Measurements from ENCODE around the gene EEF1G. TPM values are rescaled to one million over a fixed set of nuclear protein-coding genes. Genes with fewer than 3 reads are reported as not detected.

The EEF1G gene
- total RNA-seq, 1 donor from 2014 or later, result 2,051 TPM

DNA sequence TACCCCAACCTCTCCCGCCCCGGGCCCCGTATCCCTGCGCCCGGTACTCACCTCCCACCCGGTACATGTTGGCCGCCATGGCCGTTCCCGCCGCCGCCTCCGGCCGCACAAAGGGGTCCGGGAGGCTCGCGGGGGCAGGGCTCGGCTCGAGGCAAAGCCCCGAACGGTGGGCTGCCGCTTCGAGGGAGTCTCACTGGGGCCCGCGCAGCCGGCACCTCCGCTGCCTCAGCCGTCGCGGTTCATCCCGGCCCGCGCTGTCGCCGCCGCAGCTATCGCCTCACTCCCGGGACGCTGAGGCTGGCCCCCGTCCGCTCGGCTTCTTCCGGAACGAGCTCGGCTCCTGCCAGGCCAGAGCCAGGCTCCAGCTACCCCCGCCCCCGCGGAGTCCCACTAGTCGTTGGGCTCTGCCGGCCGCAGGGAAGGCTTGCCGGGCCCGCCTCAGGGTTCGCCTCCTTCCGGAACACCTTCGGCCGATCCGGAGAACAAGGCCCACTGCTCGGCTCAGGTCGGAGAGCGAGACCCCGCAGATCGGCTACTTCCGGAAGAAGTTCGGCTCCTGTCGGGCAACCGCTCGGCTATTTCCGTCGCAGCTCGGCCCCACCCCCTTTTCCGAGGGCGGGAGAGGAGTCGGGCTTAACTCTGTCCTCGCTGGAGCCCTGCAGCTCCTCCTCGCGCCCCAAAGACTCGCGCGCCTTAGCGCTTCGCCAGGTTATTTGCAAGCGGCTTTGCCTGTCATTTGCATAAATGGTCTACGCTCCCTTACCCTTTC lies 27.9 kb upstream of the EEF1G start, which contains the start of gene MTA2:
Gene MTA2 (minus strand): TSS at position 494 of the 769 bp plus-strand sequence. CDS start 415 bp downstream, at position 79.
- H3K9me3 Mint-ChIP-seq, result no peaks in the 10 kb centered on the region

GRCh38 chr11:62601122-62601371 lies 27.4 kb upstream of the EEF1G start:
- Mint-ChIP-seq H3K9me3 (no peaks in the 10 kb centered on the region), H3K36me3 (peaks cover 31% of the 10 kb centered on the region), H3K27me3 (peaks cover 3% of the 10 kb centered on the region), H3K27ac (peak overlapping the region; percentile 100), H3K4me1 (ENCODE audit: unreplicated experiment) (peaks cover 47% of the 10 kb centered on the region), H3K4me3 (peak overlapping the region; percentile 94)
- no peak for DNase-seq (ENCODE audit: extremely low spot score, unreplicated experiment)
- TF ChIP-seq CTCF (conservative IDR thresholded peaks at IDR 0.05), result no peak

More for the DNA sequence above, 27.9 kb upstream of the EEF1G start, which contains the start of gene MTA2:
- DNase-seq (ENCODE audit: extremely low spot score, unreplicated experiment), result peak; percentile 100
- Mint-ChIP-seq H3K4me3 (peak within 1 kb of the TSS; percentile 94), H3K36me3 (peaks cover 31% of the 10 kb centered on the region), H3K27ac (peak within 1 kb of the TSS; percentile 100), H3K27me3 (peaks cover 3% of the 10 kb centered on the region), H3K4me1 (ENCODE audit: unreplicated experiment) (peaks cover 50% of the 10 kb centered on the region)
- TF ChIP-seq CTCF (conservative IDR thresholded peaks at IDR 0.05), result no peak

DNA sequence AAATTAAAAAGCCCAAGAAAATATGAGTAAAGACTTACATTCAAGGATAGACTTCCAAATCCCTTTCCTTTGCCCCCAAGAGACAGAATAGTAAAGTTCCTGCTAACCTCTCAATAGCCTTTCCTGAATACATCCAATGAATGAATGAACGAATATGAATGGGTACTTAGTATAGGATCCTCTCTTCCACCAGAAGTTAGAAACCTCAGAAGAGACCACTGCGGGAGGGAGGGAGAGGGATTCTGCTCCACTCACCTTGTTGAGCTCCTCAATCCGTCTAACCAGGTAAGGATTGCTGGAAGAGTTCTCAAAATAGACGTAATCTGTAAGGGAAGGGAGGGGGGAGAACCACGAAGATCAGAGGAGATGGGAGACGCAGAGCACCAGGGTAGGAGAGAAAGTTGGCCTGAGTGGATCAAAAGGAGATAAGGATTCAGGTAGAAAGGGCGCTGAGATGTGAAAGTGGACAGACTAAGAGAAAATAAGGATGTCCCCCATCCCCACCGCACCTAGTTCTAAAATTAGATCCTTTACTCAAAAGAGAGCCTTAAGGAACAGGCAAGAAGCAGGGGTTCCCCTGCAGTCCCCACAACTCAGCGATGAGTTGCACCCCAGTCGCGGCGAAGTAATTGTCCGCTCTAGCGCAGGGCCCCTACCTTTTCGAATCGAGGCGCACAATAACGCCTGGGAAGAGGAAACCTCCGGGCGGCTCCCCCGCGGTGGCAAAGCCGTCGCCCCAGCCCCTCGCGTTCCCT lies 26.9 kb upstream of the EEF1G start:
- Mint-ChIP-seq H3K27ac (peak overlapping the region; percentile 100), H3K27me3 (peaks cover 3% of the 10 kb centered on the region), H3K4me1 (ENCODE audit: unreplicated experiment) (peaks cover 46% of the 10 kb centered on the region), H3K9me3 (no peaks in the 10 kb centered on the region), H3K4me3 (peak overlapping the region; percentile 94), H3K36me3 (peaks cover 31% of the 10 kb centered on the region)
- no peak for DNase-seq (ENCODE audit: extremely low spot score, unreplicated experiment)
- TF ChIP-seq CTCF (conservative IDR thresholded peaks at IDR 0.05), result no peak

DNA sequence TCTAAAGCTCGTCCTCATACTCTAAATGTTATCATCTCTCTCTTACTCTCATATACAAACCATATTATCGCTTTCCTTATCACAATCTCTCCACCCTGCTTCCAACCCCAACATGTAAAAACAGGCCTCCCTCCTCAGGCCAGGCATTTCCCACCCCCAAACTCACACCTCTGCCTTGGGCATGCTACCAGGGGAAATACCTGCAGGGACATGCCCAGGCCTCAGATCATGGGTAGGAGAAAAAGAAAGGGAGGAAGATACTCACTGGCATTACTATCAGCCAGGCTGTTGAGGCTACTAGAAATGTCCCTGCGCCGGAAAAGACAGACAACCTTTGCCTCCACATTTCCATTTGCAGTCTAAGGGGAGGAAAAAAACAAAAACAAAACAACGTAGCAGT lies 26.2 kb upstream of the EEF1G start:
- TF ChIP-seq CTCF (conservative IDR thresholded peaks at IDR 0.05), result no peak
- H3K27ac Mint-ChIP-seq, result peak overlapping the region; percentile 100

GRCh38 chr11:62599069-62599696 lies 25.5 kb upstream of the EEF1G start:
- DNase-seq (ENCODE audit: extremely low spot score, unreplicated experiment), result peak; percentile 90
- H3K36me3 Mint-ChIP-seq, result peaks cover 34% of the 10 kb centered on the region
- H3K4me3 Mint-ChIP-seq, result peak overlapping the region; percentile 94
- H3K9me3 Mint-ChIP-seq, result no peaks in the 10 kb centered on the region
- H3K4me1 Mint-ChIP-seq (ENCODE audit: unreplicated experiment), result peaks cover 40% of the 10 kb centered on the region
- TF ChIP-seq CTCF (conservative IDR thresholded peaks at IDR 0.05), result no peak
- H3K27ac Mint-ChIP-seq, result peak overlapping the region; percentile 100
- peaks cover 3% of the 10 kb centered on the region for H3K27me3 Mint-ChIP-seq

More for the DNA sequence above, 26.2 kb upstream of the EEF1G start:
- H3K4me3 Mint-ChIP-seq, result peak overlapping the region; percentile 94
- H3K27me3 Mint-ChIP-seq, result peaks cover 3% of the 10 kb centered on the region
- peaks cover 31% of the 10 kb centered on the region for H3K36me3 Mint-ChIP-seq
- DNase-seq (ENCODE audit: extremely low spot score, unreplicated experiment), result no peak
- H3K4me1 Mint-ChIP-seq (ENCODE audit: unreplicated experiment), result peaks cover 42% of the 10 kb centered on the region
- no peaks in the 10 kb centered on the region for H3K9me3 Mint-ChIP-seq
